Activated naive CD4-positive, alpha-beta T cell treated with anti-CD3 and anti-CD28 coated beads for 36 hours (primary cell): ENCODE data around the gene ANK3. TPM values are rescaled to one million over a fixed set of nuclear protein-coding genes. Genes with fewer than 3 reads are reported as not detected.

Experiments used
- CTCF ChIA-PET: fragments of 350-600 bp; sonication (Branson Sonifier 250); formaldehyde crosslinking; loops from one replicate; lab custom pipeline; 2021; ENCODE audit warnings: antibody characterized with exemption; lab: Charles Lee
- DNase-seq: peaks from one replicate; pipeline ENCODE4 v3.0.0-alpha.2; 2020
- H3K27ac Mint-ChIP-seq: one replicate; pipeline ENCODE4 v1.8.0; 2021; ENCODE audit warnings: mild to moderate bottlenecking, mixed read lengths
- H3K27me3 Mint-ChIP-seq: one replicate; pipeline ENCODE4 v1.8.0; 2021; ENCODE audit warnings: low read depth, mixed read lengths
- H3K36me3 Mint-ChIP-seq: one replicate; pipeline ENCODE4 v1.8.0; 2021; ENCODE audit warnings: low read depth, mixed read lengths
- H3K4me1 Mint-ChIP-seq: one replicate; pipeline ENCODE4 v1.8.0; 2021; ENCODE audit warnings: low read depth, mixed read lengths
- H3K4me3 Mint-ChIP-seq: one replicate; pipeline ENCODE4 v1.8.0; 2021; ENCODE audit warnings: mild to moderate bottlenecking, moderate library complexity, mixed read lengths
- H3K9me3 Mint-ChIP-seq: one replicate; pipeline ENCODE4 v1.8.0; 2021; ENCODE audit warnings: mixed read lengths
- intact Hi-C: fragments of 100-400 bp; cut with micrococcal nuclease; formaldehyde crosslinking; loops from one replicate; pipeline ENCODE4 v1.15.1; 2023
- total RNA-seq, 2 experiments: library from RNA; stranded (reverse); gene quantifications; one replicate each; pipeline ENCODE4 v1.2.3, GENCODE V29; 2021

Gene ANK3
- total RNA-seq, 2 experiments from 2014 or later = 11.2 to 13.0 TPM

DNA sequence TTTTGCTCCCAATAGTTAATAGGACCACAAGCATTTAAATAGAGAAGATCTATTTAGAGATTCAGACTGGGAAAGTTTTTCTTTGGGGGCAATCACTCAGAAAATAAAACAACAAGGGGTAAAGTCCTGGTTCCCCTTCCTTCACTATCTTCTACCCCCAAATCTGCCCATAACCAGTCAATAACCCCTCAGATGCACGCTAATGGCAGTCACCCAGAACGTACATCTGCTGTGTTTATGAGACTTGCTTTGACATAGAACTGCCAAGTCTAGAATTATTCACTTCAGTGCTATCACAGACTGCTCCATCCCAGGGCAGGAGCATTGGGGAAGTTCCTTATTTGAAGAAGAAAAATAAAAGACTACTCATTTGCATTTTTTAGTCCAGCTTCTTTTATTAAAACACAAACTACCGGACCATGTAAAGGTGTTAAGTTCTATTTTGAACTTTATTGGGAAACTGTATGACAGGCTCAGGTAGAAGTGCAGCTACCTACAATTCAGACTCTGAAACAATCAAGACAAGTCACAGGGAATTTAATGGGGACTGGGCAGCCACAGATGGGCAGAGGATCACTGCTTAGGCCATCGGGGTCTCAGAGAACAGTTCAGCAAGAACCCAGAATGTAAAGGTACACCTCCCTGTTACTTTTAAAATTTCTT is 38.4 kb downstream of the ANK3 start:
- DNase-seq = no peak

DNA sequence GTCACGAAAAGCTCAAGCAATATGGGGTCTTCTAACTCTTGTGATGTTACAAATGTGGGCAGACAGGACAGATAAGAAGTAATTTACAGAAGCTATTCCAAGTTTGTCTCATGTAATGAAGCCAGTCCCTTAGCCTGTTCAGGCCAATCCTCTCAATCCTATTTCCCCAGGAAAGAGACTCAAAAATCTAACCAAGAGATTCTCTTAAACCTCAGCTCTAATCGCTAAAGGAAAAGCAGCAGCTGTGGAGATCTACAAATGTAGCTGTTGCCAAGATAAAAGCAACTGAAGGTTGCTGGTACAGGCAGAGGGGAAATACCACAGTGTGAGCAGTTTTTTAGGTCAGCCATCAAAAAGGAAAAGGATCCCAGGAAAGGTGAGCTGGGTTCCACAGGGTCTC is 39.3 kb downstream of the ANK3 start:
- intact Hi-C loops = no loop called here
- no peaks in the 10 kb centered on the region for H3K27me3 Mint-ChIP-seq
- no peaks in the 10 kb centered on the region for H3K9me3 Mint-ChIP-seq
- H3K36me3 Mint-ChIP-seq = no peaks in the 10 kb centered on the region
- H3K4me3 Mint-ChIP-seq = no peak overlapping the region
- no peak overlapping the region for H3K27ac Mint-ChIP-seq
- DNase-seq = no peak
- CTCF ChIA-PET = interaction anchor here (0.6 to 0.8 kb wide), 2 partner anchors 10 kb away, joined by 3 to 6 read pairs; no protein-coding TSS in a partner anchor
- no peaks in the 10 kb centered on the region for H3K4me1 Mint-ChIP-seq

More for the DNA sequence above, 38.4 kb downstream of the ANK3 start:
- Mint-ChIP-seq H3K27me3 (no peaks in the 10 kb centered on the region), H3K27ac (no peak overlapping the region), H3K9me3 (no peaks in the 10 kb centered on the region), H3K36me3 (no peaks in the 10 kb centered on the region), H3K4me1 (no peaks in the 10 kb centered on the region), H3K4me3 (no peak overlapping the region)
- CTCF ChIA-PET = no interaction called here
- intact Hi-C loops = no loop called here

DNA sequence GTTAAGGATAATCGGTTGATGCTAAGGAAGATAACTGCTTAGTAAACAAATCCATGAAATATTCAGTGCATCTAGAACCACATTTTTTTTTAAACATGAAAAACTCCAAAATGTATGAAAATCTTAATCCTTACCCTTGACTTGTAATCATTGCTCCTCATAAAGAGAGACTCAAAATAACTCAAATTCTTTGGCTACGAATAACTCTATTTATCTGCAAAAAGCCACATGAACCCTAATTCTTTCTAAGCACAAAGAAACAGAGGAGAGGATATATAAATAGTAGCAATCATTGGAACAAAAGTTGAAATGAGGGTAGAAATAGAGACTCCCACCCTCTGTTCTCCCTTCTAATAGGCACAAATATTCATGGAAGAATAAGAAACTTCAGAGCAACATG is 40.2 kb downstream of the ANK3 start:
- Mint-ChIP-seq H3K9me3 (no peaks in the 10 kb centered on the region), H3K4me1 (no peaks in the 10 kb centered on the region), H3K27ac (no peak overlapping the region), H3K4me3 (no peak overlapping the region), H3K27me3 (no peaks in the 10 kb centered on the region), H3K36me3 (no peaks in the 10 kb centered on the region)
- CTCF ChIA-PET = no interaction called here
- no peak for DNase-seq
- intact Hi-C loops = no loop called here

DNA sequence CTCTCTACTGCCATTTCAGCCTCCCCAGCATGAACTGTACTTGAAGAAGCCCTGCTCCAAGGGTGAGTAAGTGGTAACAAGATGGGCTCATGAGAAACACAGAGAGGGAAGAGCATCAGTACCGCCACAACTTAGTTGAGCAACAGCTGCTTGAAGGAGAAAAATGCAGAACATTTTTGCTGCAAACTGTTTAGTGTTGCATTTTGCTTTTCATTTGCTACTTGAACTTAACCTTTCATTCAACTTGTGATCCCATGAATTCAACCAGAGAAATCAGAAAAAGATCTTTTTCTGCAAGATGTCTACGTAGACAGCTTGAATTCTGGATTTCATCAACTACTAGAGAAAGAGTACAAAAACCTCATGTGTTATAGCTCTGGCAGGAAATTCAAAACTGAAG is 40.7 kb downstream of the ANK3 start:
- H3K4me1 Mint-ChIP-seq = no peaks in the 10 kb centered on the region
- H3K9me3 Mint-ChIP-seq = no peaks in the 10 kb centered on the region
- intact Hi-C loops = no loop called here
- no peak overlapping the region for H3K27ac Mint-ChIP-seq
- H3K4me3 Mint-ChIP-seq = no peak overlapping the region
- no peaks in the 10 kb centered on the region for H3K27me3 Mint-ChIP-seq
- DNase-seq = no peak
- H3K36me3 Mint-ChIP-seq = no peaks in the 10 kb centered on the region
- CTCF ChIA-PET = no interaction called here

DNA sequence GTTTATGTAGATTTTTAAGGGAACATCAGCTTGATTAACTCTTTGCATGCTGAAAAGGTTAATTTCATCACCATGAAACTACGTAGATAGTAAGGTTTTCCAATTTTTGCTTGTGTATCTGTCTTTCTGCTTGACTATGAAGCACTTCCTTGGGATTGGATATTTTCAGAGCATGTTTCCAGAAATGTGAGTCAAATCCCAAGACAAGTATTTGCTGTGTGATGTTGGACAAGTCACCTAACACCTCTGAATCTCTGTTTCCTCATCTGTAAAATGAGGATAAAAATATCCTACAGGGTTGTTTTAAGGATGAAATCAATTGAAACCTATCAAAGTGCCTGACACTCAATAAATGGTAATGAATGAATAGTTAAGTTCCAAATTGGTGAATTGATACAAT is 42.4 kb downstream of the ANK3 start:
- Mint-ChIP-seq H3K36me3 (no peaks in the 10 kb centered on the region), H3K9me3 (no peaks in the 10 kb centered on the region), H3K4me3 (no peak overlapping the region), H3K4me1 (no peaks in the 10 kb centered on the region), H3K27ac (no peak overlapping the region), H3K27me3 (no peaks in the 10 kb centered on the region)
- CTCF ChIA-PET = no interaction called here
- intact Hi-C loops = no loop called here
- DNase-seq = no peak

DNA sequence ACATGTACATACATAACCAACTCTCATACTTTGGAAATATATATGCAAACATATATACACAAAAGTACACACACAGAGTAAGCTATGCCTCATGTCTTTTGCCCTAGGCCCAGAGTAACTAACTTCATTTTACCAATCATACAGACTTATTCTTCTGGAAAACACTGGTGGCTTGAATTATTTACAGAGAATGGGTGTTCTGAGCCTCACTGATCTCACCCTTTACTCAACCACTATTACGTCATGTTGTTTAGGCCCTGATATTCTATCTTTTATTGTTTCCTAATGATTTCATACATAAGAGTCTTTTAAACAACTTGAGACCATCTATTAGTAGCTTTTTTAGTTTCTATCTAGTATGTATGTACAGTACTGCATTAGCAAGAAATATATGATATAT is 43.0 kb downstream of the ANK3 start:
- Mint-ChIP-seq H3K27me3 (no peaks in the 10 kb centered on the region), H3K4me3 (no peak overlapping the region), H3K4me1 (no peaks in the 10 kb centered on the region), H3K27ac (no peak overlapping the region), H3K9me3 (no peaks in the 10 kb centered on the region), H3K36me3 (no peaks in the 10 kb centered on the region)
- DNase-seq = no peak
- CTCF ChIA-PET = no interaction called here
- intact Hi-C loops = no loop called here

DNA sequence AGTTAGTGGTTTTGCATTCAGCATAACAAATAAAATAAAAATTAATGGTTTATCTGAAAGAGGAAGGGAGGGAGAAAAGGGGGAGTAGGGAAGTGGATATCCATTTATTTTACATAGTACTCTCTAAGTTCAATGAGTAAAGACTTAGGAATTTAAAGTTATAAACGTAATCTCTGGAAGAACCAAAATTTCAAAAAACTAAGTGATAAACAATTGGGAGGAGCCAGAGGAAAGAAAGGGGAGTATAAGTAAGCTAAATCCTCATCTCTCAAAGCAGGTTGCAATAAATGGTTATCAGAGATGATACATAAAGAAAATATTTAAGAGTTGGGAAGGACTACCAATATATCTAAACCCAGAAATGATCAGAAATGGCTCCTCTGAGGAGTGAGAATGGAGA is 46.4 kb downstream of the ANK3 start:
- Mint-ChIP-seq H3K27me3 (no peaks in the 10 kb centered on the region), H3K4me1 (no peaks in the 10 kb centered on the region), H3K4me3 (no peak overlapping the region), H3K36me3 (no peaks in the 10 kb centered on the region), H3K9me3 (no peaks in the 10 kb centered on the region), H3K27ac (no peak overlapping the region)
- DNase-seq = no peak
- intact Hi-C loops = no loop called here
- CTCF ChIA-PET = no interaction called here

DNA sequence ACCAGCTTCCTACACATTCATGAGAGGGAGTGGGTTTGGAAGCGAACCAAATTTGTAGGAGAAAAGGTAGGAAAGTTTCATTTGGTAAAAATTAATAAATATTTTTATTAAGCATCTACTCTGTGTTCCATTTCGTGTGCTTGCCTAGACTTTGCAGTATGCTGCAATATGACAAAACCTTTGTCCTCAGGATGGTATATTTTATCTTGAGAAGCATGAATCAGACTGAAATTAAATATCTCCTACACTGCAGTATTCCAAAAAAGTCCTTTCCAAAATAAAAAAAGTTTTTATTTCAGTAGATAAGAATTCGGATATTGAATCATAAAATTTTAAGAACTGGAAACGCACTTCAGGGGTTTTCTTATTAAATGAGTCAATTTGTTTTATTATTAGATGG is 47.7 kb downstream of the ANK3 start:
- no peaks in the 10 kb centered on the region for H3K27me3 Mint-ChIP-seq
- no peak overlapping the region for H3K4me3 Mint-ChIP-seq
- H3K36me3 Mint-ChIP-seq = no peaks in the 10 kb centered on the region
- CTCF ChIA-PET = no interaction called here
- no peaks in the 10 kb centered on the region for H3K4me1 Mint-ChIP-seq
- H3K9me3 Mint-ChIP-seq = no peaks in the 10 kb centered on the region
- no peak for DNase-seq
- H3K27ac Mint-ChIP-seq = no peak overlapping the region
- intact Hi-C loops = no loop called here

DNA sequence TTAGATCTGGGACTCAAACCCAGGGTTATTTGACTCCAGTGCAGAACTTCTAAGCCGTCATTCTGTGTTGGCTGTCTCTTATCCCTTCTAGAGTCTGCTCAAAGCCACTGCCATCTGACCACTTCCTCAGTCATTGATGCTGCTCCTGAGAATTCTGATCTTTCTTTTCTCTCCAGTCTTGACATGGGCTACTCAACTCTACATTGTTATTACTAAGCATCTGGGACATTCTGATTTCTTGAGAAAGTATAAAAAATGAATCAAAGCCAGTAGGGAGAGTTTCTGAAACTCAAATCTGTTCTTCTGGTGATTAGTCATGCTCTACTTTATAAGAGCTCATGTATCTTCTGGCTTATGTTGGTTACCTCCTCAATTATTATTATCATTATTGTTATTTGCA is 48.7 kb downstream of the ANK3 start:
- intact Hi-C loops = no loop called here

DNA sequence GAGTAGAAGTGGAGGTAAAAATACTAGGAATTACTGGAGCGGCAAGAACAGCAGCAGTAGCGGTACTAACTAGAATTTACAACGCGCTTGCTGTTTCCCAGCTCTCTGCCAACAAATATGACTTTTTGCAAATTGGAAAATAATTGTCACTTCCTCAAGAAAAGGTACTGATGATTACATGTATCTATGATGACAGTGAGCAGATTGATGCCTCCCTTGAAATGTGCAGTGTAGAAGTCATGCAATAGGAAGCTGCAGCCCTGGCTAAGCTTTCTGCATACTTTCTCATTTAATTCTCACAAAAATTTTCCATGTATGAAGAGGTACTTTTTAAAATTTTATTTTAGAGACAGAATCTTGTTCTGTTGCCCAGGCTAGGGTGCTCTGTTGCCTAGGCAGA is 49.9 kb downstream of the ANK3 start:
- CTCF ChIA-PET = interaction anchor here (1.1 kb wide), 1 partner anchor 10 kb away, joined by 3 read pairs; no protein-coding TSS in a partner anchor
- Mint-ChIP-seq H3K9me3 (no peaks in the 10 kb centered on the region), H3K27ac (no peak overlapping the region), H3K36me3 (no peaks in the 10 kb centered on the region), H3K4me1 (no peaks in the 10 kb centered on the region), H3K4me3 (no peak overlapping the region), H3K27me3 (no peaks in the 10 kb centered on the region)
- DNase-seq = no peak
- intact Hi-C loops = no loop called here

More for the DNA sequence above, 48.7 kb downstream of the ANK3 start:
- Mint-ChIP-seq H3K4me3 (no peak overlapping the region), H3K27ac (no peak overlapping the region), H3K27me3 (no peaks in the 10 kb centered on the region), H3K4me1 (no peaks in the 10 kb centered on the region), H3K9me3 (no peaks in the 10 kb centered on the region), H3K36me3 (no peaks in the 10 kb centered on the region)
- CTCF ChIA-PET = no interaction called here
- no peak for DNase-seq

DNA sequence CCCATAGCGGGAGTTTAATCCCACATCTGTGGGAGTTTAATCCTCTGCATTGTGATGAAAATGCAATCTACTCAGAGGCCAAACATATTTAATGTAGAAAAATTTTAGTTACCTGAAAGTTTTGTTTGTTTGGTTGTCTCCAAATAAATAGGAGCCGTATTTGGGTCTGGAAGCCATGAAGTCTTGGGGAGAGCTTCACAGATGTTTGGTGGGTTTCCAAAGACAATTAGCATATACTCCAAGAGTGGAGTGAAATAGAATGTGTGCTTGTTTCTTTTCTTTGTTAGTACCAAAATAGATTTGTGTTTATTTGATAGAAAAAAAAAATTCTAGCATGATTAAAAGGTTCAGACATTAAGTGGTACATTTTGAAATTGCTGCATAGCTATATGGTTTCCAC is 50.9 kb downstream of the ANK3 start:
- Mint-ChIP-seq H3K9me3 (no peaks in the 10 kb centered on the region), H3K4me1 (no peaks in the 10 kb centered on the region), H3K27me3 (no peaks in the 10 kb centered on the region), H3K4me3 (no peak overlapping the region), H3K36me3 (no peaks in the 10 kb centered on the region), H3K27ac (no peak overlapping the region)
- CTCF ChIA-PET = no interaction called here
- intact Hi-C loops = no loop called here
- DNase-seq = no peak

DNA sequence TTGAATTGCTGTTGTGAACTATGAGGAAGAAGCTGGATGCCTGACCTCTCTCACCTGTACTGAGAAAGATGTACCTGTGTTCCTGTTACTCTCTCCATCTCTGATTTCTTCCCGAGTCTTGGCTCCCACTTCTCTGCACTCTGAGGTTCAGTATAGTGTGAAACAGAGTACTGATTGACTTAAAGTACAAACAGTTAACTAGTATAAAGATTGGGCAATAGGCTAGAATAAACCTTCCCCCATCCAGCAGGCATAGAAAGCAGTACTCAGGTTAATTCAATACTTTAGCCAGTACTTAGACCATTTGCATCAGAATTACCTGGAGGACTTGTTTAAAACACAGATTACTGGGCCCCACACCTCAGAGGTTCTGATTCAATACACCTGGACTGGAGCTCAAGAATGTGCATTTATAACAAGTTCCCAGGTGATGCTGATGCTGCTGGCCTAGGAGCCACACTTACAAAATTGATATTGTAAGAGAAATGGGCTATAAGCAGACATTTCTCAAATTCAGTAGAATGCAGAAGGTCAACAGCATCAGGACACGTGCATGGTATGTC is 51.6 kb downstream of the ANK3 start:
- no peaks in the 10 kb centered on the region for H3K36me3 Mint-ChIP-seq
- intact Hi-C loops = no loop called here
- H3K27me3 Mint-ChIP-seq = no peaks in the 10 kb centered on the region
- H3K9me3 Mint-ChIP-seq = no peaks in the 10 kb centered on the region
- H3K27ac Mint-ChIP-seq = no peak overlapping the region
- no peak overlapping the region for H3K4me3 Mint-ChIP-seq
- CTCF ChIA-PET = no interaction called here
- DNase-seq = no peak
- H3K4me1 Mint-ChIP-seq = no peaks in the 10 kb centered on the region

DNA sequence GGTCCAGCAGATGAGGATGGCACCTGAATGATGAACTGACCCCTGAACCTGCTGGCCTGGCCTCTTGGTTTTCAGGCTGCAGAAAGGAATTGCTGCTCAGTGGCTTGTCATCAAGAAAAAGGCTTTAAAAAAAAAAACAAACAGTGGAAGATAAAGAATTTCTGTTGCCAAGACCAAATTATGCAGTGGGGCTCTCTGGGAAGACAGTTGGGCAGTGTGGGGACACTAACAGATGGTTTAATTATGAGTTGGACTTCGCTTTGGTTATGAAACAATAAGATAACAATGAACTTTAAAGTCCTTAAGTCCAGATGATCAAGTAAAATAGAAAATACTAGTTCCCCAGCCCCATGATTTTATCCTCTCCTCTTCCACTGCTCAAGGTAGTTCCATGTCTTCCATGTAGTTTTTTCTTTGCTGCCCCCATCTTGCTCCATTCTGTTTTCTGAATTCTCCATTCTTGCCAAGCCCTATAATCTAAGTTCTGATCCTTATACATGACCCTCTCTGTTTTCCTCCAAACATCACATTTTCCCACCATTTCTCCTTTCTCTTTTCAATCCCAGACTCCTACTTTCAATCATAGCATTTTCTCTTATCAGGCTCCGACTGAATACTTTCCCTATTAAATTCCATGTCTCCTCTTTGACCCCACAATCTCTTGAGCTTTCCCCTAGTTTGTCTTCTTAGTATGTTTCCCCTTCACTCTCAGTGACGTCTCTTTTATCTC is 52.6 kb downstream of the ANK3 start:
- H3K4me3 Mint-ChIP-seq = no peak overlapping the region
- intact Hi-C loops = no loop called here
- CTCF ChIA-PET = no interaction called here
- no peak overlapping the region for H3K27ac Mint-ChIP-seq
- DNase-seq = no peak
- H3K27me3 Mint-ChIP-seq = no peaks in the 10 kb centered on the region
- no peaks in the 10 kb centered on the region for H3K36me3 Mint-ChIP-seq
- no peaks in the 10 kb centered on the region for H3K4me1 Mint-ChIP-seq
- no peaks in the 10 kb centered on the region for H3K9me3 Mint-ChIP-seq
